Effector CD8-positive, alpha-beta T cell (primary cell): Measurements from ENCODE around the gene ATP9A.
"Not testable (repeated sequence)": the region's sequence is repeated elsewhere in the genome, so short reads cannot be mapped to it uniquely, and the experiment has no call there.

Source experiments
- DNase-seq: peaks from one replicate; lab custom pipeline; 2025; lab: John Stamatoyannopoulos, UW

ATP9A gene

DNA sequence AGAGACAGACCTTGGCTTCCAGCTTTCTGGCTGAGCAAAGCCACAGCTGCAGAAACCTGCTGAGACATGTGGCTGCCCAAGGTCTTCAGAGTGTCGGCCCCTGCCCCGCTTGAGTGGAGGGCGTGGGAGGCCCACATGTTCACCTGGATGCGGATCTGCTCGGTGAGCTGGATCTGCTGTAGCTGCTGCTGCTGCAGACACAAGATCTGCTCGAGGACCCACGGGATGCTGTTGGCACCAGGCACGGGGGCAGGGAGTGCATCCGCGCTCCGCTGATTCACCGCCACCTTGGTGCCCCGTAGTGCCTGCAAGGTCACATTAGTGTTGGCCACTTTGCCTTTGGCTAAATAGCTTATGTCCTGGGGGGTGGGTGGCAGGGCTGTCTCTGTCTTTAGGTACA lies 23.4 kb upstream of the ATP9A start:
- DNase-seq = no peak

DNA sequence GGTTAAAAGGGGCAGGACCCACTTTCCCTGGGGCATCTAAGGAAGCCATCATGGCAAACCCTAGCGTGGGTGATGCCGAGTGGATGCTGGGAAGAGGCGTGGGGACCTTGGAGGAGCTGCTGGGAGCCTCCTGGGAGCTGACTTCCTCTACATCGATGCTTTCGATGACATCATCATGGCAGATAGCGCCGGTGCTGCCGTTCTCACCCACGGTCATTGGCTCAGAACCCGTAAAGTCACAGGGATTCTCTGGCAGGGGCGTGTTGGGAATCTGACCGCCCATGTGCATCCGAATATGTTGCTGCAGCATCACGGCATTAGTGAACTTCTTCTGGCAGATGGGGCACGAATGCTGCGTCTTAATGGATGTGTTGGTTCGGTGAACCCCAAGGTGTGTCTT lies 22.1 kb upstream of the ATP9A start:
- DNase-seq = no peak

DNA sequence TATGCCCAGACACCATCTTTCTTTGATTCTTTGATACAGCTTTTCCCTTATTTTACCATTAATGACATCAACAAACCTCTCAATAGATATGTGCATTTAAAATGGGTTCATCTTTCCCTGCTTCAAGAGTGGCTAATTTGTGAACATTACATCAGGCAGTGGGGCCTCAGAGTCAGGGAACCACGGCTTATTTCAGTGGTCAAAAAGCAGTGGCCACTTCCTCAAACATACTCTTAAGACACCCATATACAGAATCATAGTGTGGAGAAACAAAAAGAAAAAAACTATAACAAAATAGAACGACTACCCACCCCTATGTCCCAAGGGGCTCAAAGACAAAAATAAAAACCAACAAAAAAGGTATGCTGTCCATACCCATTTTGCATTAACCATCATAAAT lies 21.2 kb upstream of the ATP9A start:
- no peak for DNase-seq

DNA sequence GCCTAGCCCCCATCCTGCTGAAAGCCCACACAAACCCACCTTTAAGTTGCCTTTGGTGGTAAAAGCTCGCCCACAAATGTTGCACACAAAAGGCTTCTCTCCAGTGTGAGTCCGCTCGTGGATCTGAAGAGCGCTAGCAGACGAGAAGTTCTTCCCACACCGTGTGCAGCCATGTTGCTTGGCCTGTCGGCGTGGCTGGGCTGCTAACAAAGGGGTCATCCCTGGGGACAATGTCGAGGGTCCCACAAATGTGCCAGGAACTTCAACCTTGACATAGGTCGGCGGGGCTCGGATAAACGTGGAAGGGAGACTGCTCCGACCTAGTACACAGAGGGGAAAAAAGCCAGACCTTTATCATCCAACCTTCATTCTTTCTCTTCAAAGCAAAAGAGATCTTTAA lies 20.6 kb upstream of the ATP9A start:
- DNase-seq = no peak

DNA sequence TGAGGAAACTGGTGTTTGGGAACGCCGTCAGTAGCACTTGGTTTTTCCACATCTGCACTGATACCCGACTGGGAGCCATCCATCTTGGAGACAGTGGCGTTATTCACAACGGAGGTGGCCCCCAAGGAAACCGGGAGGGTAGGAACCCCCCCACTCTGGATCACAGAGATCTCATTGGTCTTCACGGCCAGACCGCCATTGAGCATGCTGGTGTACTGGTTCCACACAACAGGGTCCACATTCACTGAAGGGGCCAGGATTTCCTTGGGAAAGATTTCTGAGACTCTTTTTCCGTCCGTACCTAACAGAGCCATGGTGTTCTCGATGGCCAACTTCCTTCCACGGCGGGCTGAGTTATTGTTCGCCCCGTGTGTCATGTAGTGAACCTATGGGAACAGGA lies 16.1 kb upstream of the ATP9A start:
- DNase-seq = no peak

DNA sequence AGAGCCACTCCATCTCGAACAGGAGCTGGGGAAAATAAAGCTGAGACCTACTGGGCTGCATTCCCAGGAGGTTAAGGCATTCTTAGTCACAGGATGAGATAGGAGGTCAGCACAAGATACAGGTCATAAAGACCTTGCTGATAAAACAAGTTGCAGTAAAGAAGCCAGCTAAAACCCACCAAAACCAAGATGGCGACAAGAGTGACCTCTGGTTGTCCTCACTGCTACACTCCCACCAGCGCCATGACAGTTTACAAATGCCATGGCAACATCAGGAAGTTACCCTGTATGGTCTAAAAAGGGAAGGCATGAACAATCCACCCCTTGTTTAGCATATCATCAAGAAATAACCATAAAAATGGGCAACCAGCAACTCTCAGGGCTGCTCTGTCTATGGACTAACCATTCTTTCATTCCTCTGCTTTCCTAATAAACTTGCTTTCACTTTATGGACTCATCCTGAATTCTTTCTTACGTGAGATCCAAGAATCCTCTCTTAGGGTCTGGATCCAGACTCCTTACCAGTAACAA lies 10.1 kb upstream of the ATP9A start:
- DNase-seq = not testable (repeated sequence)

DNA sequence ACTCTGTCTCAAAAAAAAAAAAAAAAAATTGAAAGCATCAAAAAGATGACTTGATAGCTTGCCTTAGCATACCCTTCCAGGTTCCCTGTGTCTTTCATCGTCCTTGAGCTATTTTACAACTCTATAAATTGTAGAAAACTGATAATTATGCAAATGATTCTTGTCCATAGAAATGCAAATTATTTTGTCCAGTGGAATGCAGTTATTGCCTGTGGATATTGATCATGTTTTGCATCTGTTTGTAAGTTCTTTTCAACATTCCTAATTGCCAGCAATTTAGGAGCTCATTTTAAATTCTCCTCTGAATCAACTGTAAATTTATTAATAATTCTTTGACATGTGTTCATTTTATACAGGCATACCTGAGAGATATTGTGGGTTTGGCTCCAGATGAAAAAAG lies 7.1 kb upstream of the ATP9A start:
- DNase-seq = no peak

DNA sequence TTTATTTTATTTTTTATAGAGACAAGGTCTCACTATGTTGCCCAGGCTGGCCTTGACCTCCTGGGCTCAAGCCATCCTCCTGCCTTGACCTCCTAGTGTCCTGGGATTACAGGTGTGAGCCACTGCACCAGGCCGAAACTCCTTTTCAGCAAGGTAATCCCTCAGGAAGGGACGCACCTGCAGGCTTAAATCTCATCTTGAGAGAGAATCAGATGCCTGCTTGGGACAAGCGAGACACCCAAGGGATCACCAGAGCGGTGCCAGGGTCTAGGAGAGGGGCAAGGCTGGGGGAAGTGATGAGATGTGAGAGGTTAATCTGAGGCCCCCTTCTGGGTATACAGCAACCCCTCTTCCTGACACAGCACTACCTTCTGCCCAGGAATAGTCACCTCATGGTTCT lies 4.0 kb upstream of the ATP9A start:
- DNase-seq = no peak

DNA sequence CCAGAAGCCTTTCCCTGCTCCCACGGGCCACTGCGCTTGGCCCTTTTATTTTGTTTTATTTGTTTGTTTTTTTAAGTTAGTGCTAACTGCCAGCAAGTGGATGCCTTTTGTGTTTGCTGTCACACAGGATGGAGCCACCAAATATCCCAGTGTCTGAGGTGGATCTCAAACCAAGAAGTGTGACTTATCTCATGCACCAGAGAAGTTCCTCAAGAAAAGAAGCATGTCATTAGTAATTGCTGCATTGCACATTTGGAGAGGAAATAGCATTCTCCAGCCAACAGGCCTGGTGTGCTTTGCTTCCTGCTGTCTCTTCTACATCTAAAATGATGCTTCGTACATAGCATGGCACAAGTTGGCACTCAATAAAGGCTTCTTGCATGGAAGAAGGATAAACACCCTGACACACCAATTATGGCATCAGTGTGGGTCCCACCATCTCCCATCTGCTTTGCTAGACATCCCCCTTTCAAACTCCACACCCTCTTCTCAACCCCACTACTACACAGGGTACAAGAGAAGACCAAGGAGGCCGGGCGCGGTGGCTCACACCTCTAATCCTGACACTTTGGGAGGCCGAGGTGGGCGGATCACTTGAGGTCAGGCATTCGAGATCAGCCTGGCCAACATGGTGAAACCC lies 1.9 kb upstream of the ATP9A start:
- DNase-seq = no peak

DNA sequence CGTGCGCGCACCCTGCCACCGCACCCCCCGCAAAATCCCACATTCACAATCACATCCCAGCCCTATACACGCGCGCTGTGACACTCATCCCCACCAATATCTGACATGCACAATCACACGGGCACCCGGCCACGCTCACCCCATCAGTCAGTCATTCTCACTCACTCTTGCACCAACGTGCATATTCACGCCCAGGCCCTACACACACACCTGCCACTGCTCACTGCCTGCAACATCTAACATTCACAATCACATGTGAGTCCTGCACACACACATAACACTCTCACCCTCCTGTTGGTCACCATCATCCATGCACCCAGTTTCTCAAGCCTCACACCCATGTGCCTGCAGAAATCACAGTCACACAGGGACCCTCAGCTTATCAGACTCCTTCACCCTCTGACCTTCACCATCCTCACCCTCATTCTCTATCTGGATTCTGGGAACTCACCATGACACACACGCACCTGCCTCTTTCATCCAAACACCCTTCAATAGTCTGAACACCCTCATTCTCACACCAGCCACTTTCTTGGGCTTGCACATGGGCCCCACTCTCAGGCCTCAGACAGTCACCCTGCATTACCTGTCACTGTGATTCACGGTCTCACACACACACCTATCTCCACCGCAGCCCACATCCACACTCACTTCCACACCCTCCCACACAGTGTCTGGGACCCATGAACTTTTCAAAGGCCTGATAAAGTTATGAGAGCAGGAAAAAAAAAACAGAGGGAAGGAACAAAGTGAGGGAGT lies 748 bp upstream of the ATP9A start:
- no peak for DNase-seq

DNA sequence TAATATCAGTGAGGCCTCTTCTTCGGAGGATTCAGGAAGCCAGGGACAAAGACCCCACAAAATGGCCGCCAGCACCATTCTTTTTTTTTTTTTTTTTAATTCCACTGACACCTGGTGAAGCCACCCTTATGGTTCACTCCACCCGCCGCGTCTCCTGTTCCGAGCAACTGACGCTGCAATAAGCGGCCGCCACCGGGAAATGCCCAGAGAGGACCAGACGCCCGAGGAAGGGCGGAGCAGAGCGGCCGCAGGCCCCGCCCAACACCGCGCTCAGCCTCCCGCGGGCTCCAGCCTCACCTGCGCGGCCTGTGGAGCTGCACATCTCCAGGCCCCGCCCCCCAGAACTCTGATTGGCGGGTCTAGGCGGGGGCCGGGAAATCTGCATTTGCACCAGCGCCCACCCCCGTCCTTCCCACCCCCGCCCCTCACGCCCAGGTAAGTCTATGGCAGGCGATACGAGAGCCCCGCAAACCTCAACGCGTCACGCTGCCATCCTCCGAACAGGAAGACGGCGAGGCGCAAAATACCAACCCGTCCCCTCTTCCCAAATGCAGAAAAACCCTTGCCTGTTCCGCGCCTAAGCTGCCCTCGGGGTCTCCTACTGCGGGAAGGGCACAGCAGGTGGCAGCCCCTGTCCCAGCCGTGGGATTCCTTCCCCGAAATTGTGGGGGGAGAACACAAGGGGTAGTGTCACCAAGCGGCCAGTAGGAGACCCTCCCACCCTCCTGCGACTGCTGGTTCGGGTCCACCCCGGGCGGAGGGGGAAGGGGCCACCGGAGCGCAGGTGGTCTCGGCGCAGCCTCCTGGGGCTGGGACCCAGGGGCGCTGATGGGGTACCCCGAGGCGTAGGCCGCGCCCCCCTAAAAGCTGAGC lies 960 bp downstream of the ATP9A start:
- DNase-seq = no peak

DNA sequence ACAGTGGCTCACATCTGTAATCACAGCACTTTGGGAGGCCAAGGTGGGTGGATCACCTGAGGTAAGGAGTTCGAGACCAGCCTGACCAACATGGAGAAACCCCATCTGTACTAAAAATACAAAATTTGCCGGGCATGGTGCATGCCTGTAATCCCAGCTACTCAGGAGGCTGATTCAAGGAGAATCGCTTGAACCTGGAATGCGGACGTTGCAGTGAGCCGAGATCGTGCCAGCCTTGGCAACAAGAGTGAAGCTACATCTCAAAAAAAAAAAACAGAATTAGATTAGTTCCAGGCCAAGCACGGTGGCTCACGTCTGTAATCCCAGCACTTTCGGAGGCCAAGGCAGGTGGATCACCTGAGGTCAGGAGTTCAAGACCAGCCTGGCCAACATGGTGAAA lies 2.8 kb downstream of the ATP9A start:
- not testable (repeated sequence) for DNase-seq

DNA sequence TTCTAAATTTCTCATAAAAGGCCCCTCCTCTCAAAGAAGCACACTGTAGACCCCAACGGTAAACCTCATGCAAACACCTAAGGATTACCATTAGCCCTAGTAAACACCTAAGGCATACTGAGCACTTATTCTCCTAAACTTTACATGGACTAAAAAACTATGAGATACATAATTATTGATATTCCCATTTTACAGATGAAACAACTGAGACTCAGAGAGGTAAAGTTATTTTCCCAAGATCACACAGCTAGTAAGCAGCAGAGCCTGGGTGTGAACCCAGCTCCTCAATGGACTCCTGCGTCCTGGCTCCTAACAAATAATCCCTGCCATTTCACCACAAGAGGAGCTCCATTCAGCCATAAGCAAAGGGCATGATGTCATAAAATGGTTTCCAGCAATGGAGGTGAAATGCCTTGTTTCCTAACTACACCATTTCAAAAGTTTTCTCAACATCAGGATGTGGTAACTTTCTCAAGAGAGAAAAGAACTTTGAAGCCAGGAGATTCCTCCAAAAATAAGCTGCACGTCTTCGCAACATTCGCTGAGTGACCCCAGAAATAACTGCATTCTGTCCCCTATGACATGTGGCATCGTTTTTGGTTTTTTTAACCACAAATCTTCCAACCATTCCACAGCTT lies 4.1 kb downstream of the ATP9A start:
- DNase-seq = no peak

DNA sequence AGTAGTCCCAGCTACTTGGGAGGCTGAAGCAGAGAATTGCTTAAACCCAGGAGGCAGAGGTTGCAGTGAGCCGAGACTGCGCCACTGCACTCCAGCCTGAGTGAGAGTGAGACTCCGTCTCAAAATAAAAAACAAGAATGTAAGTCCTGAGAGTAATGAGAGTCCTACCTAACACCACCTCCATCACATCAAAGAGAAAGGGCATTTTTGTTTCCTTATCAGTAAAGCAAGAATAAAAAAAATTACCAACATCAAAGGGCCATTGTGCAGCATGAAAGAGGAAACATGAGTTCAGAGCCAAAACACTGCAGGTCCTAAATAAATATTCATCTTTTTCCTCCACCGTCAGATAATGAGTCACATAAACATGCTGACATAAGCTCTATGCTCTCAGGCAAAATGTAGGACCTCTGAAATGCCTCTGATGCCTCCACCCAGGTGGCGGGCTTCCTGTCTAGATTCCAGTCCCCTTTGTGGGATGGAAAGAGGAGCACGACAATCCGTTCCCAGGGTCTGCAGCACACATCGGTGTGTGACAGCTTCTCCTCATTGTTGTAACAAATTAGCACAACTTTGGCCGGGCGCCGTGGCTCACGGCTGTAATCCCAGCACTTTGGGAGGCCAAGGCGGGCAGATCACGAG lies 7.2 kb downstream of the ATP9A start:
- DNase-seq = no peak

DNA sequence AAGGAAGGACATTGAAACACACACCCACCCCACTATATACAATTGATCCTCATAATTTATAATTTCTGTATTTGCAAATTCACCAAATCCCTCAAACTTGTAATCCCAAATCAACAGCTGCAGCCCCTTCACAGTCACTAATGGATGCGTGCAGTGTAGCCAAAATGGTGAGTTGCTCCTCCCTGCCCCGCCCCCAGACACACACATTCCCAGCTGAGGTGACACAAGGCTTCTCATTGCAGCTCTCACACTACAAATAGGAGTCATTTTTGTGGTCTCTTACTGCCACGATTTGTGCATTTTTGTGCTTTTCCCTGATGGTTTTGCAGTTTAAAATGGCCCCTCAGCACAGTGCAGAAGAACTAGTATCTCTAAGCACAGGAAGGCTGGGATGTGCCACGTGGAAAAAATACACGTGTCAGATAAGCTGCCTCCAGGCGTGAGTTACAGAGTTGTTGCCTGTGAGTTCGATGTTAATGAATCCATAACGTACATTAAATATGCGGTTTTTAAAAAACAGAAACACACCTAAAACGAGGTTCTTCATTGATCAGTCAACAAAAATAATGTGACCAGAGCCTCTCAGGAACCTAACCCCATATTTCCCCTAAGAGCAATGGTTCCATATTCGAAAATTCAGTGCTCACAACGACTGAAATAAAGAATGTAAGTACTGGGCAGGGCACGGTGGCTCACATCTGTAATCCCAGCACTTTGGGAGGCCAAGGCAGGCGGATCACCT lies 8.2 kb downstream of the ATP9A start:
- no peak for DNase-seq

DNA sequence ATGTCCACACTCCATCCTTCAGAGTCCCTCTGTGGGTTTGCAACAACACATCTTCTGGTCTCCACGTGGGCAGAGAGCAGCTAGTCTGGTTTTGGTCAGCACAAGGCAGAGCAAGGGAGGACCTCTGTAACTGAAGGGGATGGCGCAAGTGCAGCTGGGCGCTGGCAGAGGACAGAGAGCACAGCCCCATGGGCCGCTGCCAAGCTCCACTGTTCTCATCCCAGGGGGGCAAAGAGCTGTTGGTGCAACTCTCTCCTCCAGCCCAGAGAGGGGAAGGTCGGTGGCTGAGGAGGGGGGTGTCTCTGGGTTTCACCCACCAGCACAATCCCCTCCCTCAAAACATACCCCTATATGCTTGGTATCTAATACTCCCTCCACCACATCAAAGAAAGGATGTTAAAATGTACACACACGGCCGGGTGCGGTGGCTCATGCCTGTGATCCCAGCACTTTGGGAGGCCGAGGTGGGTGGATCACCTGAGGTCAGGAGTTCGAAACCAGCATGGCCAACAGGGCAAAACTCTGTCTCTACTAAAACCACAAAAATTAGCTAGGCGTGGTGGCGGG lies 9.1 kb downstream of the ATP9A start:
- DNase-seq = no peak

DNA sequence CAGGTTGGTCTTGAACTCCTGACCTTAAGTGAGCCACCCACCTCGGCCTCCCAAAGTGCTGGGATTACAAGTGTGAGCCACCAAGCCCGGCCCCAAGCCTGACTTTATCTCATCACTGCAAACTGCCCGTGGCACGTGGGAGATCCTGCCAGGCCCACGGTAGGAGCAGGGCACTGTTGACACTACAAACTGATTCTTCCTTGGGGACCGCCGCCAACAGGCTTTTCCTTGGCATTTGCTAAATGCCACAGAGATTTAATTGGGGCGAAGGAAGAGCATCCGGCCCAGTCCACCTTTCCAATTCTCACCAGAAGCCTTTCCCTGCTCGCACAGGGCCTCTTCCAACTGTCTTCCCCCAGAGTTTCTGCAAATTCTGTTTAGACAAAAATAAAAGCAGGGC lies 11.0 kb downstream of the ATP9A start:
- no peak for DNase-seq

DNA sequence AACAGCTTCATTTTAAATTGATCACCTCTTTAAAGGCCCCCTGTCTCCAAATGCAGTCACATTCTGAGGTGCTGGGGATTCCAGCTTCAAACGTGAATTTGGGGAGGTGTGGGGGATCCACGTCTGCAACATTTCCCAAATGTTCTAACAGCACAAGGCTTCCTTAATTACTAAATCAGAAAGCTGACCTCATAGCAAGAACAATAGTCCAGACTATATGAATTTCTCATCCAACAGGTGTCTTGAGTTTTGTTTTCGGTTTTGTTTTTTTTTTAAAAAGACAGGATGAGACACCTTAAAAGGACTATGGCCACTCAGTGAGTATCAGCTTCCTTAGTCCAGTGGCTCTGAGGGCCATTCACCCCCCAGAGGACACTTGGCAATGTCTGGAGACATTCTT lies 11.5 kb downstream of the ATP9A start:
- DNase-seq = no peak

DNA sequence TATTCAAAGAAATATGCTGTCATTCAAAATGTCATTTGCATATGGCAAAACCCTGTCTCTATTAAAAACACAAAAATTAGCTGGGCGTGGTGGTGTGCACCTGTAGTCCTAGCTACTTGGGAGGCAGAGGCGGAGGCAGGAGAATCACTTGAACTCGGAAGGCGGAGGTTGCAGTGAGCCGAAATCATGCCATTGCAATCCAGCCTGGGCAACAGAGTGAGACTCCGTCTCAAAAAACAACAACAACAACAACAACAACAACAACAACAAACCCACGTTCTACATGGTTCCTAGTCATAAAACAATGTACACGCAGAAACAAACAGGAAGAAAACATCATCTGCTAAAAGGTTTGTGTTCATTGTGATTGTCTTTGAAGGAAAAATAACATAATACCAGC lies 15.0 kb downstream of the ATP9A start:
- not testable (repeated sequence) for DNase-seq

DNA sequence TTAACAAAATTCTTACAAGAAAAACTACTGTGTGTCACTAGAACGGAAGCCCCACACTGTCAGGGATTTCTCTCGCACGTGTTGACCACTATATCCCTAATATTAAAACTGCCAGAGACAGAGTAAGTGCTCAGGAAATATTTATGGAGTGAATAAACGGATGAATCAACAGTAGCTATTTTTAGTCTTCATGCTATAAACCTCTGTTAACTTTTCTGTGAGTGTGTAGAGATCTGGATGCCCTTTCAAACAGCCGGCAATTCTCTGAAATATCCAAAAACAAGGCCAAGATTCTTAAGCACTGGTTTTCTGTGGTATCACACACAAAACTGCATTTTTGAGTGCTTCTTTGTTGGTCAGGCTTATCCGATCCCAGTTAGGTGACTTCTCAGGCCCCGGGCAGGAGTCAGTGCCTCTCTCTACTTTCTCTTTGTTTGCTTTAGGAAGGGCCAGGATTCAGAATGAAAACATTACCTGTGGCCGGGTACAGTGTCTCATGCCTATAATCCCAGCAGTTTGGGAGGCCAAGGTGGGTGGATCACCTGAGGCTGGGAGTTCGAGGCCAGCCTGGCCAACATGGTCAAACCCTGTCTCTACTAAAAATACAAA lies 15.7 kb downstream of the ATP9A start:
- DNase-seq = no peak
